ENCODE results near the gene ZNF98.

Gene ZNF98
- total RNA-seq: 0 to 0.04 (median 0) reads per million in 3 experiments

DNA sequence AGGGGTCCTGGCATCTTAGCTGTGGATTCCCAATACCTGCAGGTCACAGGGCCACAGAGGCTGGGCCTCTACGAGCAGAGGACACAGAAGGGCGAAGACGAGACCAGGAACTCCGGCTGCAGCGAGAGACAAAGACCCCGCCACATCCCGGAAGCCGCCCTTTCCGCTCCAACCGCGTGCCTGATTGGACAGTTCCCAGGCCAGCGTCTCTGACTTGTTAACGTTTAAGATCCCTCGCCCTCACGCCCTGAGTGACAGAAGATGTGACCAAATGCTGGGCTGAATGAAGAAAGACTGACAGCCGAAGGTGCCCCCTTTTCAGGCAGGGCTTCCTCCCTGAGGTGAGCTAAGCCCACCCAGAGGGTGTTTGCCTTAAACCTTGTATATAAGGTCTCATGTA lies at the start of gene ZNF98:
Gene ZNF98 (minus strand): TSS at position 136 of the 400 bp plus-strand sequence. CDS start 122 bp downstream, at position 14.
- DNase-seq: no peak

DNA sequence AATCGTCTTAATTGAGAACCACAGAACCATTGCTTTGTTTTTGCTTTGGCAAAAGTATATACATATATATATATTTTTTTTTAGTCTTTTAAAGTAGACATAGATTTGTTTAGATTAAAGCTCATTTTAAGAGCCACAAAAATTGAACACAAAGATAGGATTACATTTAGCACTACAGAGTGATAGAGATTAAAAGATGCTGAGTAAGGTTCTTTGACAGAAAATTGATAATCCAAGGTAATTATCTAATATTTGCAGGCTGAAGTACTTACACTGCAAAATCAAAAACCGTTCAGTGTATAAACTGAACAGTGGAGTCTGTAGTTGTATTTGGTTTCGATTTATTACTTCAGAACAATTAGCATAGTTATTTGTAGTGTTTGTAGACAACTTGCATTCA lies 24.5 kb upstream of the ZNF98 start:
- no peak for DNase-seq

DNA sequence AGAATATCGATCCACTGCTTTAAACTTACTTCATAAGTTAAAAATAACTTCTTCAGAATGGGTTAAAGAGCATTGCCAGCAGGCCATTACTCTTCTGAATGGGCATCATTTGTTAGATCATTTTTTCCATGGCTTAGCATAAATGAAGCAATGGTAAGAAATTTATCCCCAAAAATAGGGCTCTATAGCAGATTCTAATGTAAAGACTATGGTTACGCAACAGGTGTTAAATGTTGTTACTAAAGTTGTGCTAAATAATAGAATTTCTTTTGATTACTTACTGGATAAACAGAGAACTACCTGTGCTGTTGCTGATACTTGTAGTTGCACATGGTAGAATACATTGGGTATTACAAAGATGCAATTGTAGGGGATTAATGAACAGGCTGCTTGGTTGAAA lies 15.9 kb upstream of the ZNF98 start:
- DNase-seq: no peak

DNA sequence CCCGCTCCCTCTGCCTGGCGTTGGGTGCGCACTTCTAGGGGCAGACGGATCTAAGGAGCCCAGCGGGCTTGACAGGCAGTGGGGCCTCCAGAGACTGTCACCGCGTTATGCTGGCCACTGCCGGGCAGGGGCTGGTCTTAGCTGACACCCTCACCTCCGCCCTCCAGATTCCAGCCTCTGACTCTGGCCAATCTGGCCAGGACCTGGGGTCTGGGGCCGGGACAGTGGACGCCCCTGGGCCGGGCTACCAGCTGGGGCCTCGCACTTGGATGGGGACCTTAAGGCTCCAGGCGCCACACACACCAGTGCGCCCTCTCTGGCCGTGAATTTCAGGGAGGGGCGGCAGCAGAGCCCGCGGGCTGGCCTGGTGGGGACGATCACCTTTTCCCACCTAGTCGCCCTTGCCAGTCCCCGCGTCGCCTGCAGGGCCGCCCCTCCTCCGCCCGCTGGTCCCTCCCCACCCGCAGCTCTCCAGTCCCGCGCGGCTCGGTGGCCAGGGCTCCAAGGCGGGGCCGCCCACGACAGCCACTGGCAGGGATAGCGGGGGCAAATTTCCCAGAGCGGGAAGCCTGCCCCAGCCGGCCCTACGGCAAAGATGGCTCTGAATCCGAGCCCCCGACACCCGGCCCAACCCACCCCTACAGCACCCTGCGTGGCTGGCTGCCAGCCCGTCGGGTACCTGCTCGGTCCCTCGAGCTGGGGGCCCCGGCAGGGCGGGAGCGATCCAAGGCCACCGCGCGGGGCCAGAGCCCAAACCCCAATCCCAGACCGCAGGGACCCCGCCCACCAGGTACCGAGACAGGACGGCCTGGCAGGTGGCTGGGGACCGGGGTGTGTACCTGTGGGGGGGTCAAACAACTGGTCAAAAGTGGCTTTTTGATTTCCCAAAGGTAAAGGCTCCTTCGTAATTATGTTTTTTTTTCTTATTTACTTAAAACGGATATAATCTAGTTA lies 6.1 kb upstream of the ZNF98 start:
- DNase-seq: no peak

DNA sequence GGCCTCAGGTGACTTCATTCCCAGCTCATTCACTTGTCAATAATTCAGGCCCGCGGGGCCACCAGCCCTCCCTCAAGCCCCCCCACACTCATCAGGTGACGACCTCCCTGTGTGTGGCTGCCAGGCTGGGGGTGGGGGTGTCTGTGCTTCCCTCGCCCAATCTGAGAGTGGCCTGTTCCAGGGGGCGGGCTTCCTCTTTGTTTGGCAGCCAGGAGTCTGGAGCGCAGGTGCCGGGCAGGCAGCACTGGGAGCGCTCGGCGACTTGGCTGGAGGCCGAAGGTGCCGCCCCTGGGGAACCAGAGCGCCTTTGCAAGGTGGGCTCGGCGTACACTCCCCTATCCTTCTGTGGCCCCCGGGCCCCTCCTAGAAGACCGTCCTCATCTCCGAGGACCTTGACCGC lies 5.4 kb upstream of the ZNF98 start:
- DNase-seq: no peak

DNA sequence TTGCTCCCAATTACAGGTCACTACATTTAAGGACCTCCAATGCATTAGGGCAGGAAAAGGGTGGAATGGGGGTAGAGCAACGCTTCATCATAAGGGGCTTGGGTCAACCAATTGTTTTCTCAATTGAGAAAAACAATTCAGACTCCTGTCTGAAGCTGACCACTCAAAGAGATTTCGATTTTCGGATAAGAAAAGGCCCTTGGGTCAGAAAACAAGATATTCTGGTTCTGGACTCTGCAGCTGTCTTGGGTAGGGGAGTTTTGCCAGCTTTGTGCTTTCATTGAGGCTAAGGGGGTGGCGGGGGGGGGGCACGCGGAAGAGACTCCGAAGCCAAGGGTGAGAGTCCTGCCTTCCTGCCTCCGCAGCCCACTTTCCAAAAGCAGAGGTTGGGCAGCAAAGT lies 4.8 kb upstream of the ZNF98 start:
- no peak for DNase-seq

DNA sequence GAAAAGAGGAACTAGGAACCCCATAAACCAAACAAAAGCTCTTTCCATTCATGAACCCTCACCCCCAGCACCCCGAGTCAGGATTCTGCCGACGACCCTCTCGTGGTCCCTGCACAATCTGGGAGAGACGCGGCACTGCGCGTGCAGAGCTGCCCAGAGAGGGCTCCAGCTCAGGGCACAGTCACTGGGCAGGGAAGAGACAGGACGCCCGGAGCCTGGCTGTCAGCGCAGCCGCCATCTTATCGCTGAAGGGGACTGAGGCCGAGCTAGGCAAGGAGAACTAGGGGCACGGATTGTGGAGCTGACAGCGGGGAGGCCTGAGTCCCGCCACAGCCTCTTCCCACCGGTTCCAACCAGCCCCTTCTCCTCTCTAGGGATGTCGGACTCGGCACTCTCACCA lies 349 bp downstream of the ZNF98 start:
- no peak for DNase-seq

DNA sequence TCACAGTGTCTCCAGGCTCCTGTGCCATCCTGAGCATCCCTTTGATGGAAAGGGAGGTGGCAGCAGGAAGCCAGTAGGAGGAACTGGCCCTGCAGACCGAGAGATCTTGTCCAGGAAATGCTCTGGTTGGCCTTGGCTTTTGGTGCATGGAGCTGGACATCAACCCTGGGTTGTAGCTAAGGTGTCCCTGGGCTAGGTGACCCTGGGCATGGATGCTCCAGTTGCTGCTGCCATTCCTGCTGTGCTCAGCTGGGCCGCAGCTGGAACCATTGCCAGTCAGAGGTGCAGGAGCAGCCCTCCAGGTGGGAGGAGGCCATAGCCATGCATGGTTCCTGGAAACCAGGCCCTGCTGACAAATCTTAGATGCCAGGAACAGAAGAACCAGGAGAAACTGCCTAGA lies 67.5 kb downstream of the ZNF98 start:
- no peak for DNase-seq
